ENCODE measurements around the gene GSTT2B.
"Not testable (repeated sequence)": the region's sequence is repeated elsewhere in the genome, so short reads cannot be mapped to it uniquely, and the experiment has no call there.

Gene GSTT2B

GRCh38 chr22:23961084-23961771, at the start of gene GSTT2B:
Gene GSTT2B, minus strand, starts transcription at chr22:23961195. Its CDS starts 64 bp downstream, at chr22:23961131.
- not testable (repeated sequence) for DNase-seq (ENCODE audit: low read depth)

GRCh38 chr22:24010018-24010391, 49.0 kb upstream of the GSTT2B start:
- DNase-seq (ENCODE audit: low read depth): no peak

GRCh38 chr22:24009227-24010017, 48.4 kb upstream of the GSTT2B start:
- no peak for DNase-seq (ENCODE audit: low read depth)

GRCh38 chr22:24008381-24009226, 47.6 kb upstream of the GSTT2B start:
- DNase-seq (ENCODE audit: low read depth): no peak

- no peak for DNase-seq (ENCODE audit: low read depth)
Measured at GRCh38 chr22:24008022-24008283, 47.0 kb upstream of the GSTT2B start.

- no peak for DNase-seq (ENCODE audit: low read depth)
Measured at GRCh38 chr22:24007253-24008021, 46.4 kb upstream of the GSTT2B start.

GRCh38 chr22:24006914-24007214, 45.9 kb upstream of the GSTT2B start:
- DNase-seq (ENCODE audit: low read depth): no peak

GRCh38 chr22:24006207-24006913, 45.4 kb upstream of the GSTT2B start:
- DNase-seq (ENCODE audit: low read depth): no peak

GRCh38 chr22:24005201-24005600, 44.2 kb upstream of the GSTT2B start, which contains the start of gene GSTT4:
Gene GSTT4, minus strand, starts transcription at chr22:24005453. Its CDS starts 97 bp downstream, at chr22:24005356.
- no peak for DNase-seq (ENCODE audit: low read depth)

GRCh38 chr22:24003887-24004286, 42.9 kb upstream of the GSTT2B start:
- no peak for DNase-seq (ENCODE audit: low read depth)

- no peak for DNase-seq (ENCODE audit: low read depth)
Measured at GRCh38 chr22:24002851-24003250, 41.9 kb upstream of the GSTT2B start.

GRCh38 chr22:24002272-24002671, 41.3 kb upstream of the GSTT2B start:
- no peak for DNase-seq (ENCODE audit: low read depth)

GRCh38 chr22:24001314-24001713, 40.3 kb upstream of the GSTT2B start:
- no peak for DNase-seq (ENCODE audit: low read depth)

- DNase-seq (ENCODE audit: low read depth): not testable (repeated sequence)
Measured at GRCh38 chr22:23999779-24000178, 38.8 kb upstream of the GSTT2B start.

- no peak for DNase-seq (ENCODE audit: low read depth)
Measured at GRCh38 chr22:23997092-23997491, 36.1 kb upstream of the GSTT2B start.

GRCh38 chr22:23993581-23994177, 32.7 kb upstream of the GSTT2B start:
- DNase-seq (ENCODE audit: low read depth): not testable (repeated sequence)

GRCh38 chr22:23993080-23993479, 32.1 kb upstream of the GSTT2B start:
- not testable (repeated sequence) for DNase-seq (ENCODE audit: low read depth)

GRCh38 chr22:23989583-23990244, 28.7 kb upstream of the GSTT2B start:
- DNase-seq (ENCODE audit: low read depth): not testable (repeated sequence)

- not testable (repeated sequence) for DNase-seq (ENCODE audit: low read depth)
Measured at GRCh38 chr22:23986538-23987178, 25.7 kb upstream of the GSTT2B start.

GRCh38 chr22:23986089-23986488, 25.1 kb upstream of the GSTT2B start:
- not testable (repeated sequence) for DNase-seq (ENCODE audit: low read depth)
